WTC11 (cell line): Measurements from ENCODE around the gene OR52H1. TPM values are rescaled to one million over a fixed set of nuclear protein-coding genes. Genes with fewer than 3 reads are reported as not detected.

Experiments used
- ATAC-seq: fragments of 200-7000 bp; cut with Tn5 transposase; 2 replicates; pipeline ENCODE4 v1.10.0; 2021; ENCODE audit warnings: mild to moderate bottlenecking, moderate library complexity
- CTCF ChIA-PET: fragments of 300-600 bp; sonication (Branson Sonifier 250); formaldehyde crosslinking; loops from one replicate; lab custom pipeline; 2021; ENCODE audit warnings: antibody characterized with exemption; lab: Charles Lee
- POLR2A ChIA-PET: fragments of 350-600 bp; sonication (Branson Sonifier 250); formaldehyde crosslinking; loops from one replicate; lab custom pipeline; 2021; ENCODE audit warnings: antibody characterized with exemption; lab: Charles Lee
- DNase-seq: peaks from one replicate; pipeline ENCODE4 v3.0.0; 2021; ENCODE audit warnings: low spot score
- H3K27ac Mint-ChIP-seq: 2 replicates; pipeline ENCODE4 v1.8.0; 2021; ENCODE audit warnings: mixed read lengths
- H3K27me3 Mint-ChIP-seq: 2 replicates; pipeline ENCODE4 v1.8.0; 2021; ENCODE audit warnings: low read depth, mild to moderate bottlenecking, moderate library complexity, mixed read lengths
- H3K36me3 Mint-ChIP-seq: 2 replicates; pipeline ENCODE4 v1.8.0; 2021; ENCODE audit warnings: mixed read lengths
- H3K4me1 Mint-ChIP-seq: 2 replicates; pipeline ENCODE4 v1.8.0; 2022; ENCODE audit warnings: mixed read lengths
- H3K4me3 Mint-ChIP-seq: 2 replicates; pipeline ENCODE4 v1.8.0; 2021; ENCODE audit warnings: mild to moderate bottlenecking, moderate library complexity, mixed read lengths
- H3K9me3 Mint-ChIP-seq: 2 replicates; pipeline ENCODE4 v1.8.0; 2021; ENCODE audit warnings: mixed read lengths
- ATF2 ChIP-seq: sonication (generic); formaldehyde crosslinking; IDR thresholded peaks from 2 replicates; pipeline ENCODE4 v1.8.1; 2022; ENCODE audit warnings: low read depth, missing genetic modification reagents, borderline replicate concordance
- ATF3 ChIP-seq: sonication (generic); formaldehyde crosslinking; conservative IDR thresholded peaks from 2 replicates; pipeline ENCODE4 v1.8.1; 2022; ENCODE audit warnings: mild to moderate bottlenecking, missing genetic modification reagents
- CTCF ChIP-seq: fragments of 200-600 bp; IDR thresholded peaks from 2 replicates; pipeline ENCODE4 v1.8.0; 2022; ENCODE audit warnings: antibody characterized with exemption
- EMX1 ChIP-seq: fragments of 250-450 bp; sonication (Bioruptor Pico); IDR thresholded peaks from 2 replicates; pipeline ENCODE4 v1.8.0; 2021; ENCODE audit warnings: mild to moderate bottlenecking
- ERG ChIP-seq: fragments of 250-450 bp; sonication (Bioruptor Pico); IDR thresholded peaks from 2 replicates; pipeline ENCODE4 v1.8.0; 2021; ENCODE audit warnings: mild to moderate bottlenecking
- FOXJ3 ChIP-seq: sonication (generic); formaldehyde crosslinking; IDR thresholded peaks from 2 replicates; pipeline ENCODE4 v1.9.0; 2021; ENCODE audit warnings: missing genetic modification reagents, mild to moderate bottlenecking, borderline replicate concordance
- GTF2I ChIP-seq: fragments of 250-450 bp; sonication (Bioruptor Pico); conservative IDR thresholded peaks from 2 replicates; pipeline ENCODE4 v1.4.0; 2021; ENCODE audit warnings: mild to moderate bottlenecking
- JAZF1 ChIP-seq: fragments of 250-450 bp; sonication (Bioruptor Pico); IDR thresholded peaks from 2 replicates; pipeline ENCODE4 v1.9.0; 2021; ENCODE audit warnings: moderate library complexity, mild to moderate bottlenecking, inconsistent platforms
- NFE2L1 ChIP-seq: sonication (generic); formaldehyde crosslinking; IDR thresholded peaks from 2 replicates; pipeline ENCODE4 v1.8.1; 2023; ENCODE audit warnings: missing genetic modification reagents
- RELA ChIP-seq: sonication (generic); formaldehyde crosslinking; IDR thresholded peaks from 2 replicates; pipeline ENCODE4 v1.8.1; 2022; ENCODE audit warnings: missing genetic modification reagents, mild to moderate bottlenecking, borderline replicate concordance
- SMAD4 ChIP-seq: sonication (generic); formaldehyde crosslinking; IDR thresholded peaks from 2 replicates; pipeline ENCODE4 v1.8.0; 2022; ENCODE audit warnings: mild to moderate bottlenecking, missing genetic modification reagents
- TEAD4 ChIP-seq: sonication (generic); formaldehyde crosslinking; IDR thresholded peaks from 2 replicates; pipeline ENCODE4 v1.8.0; 2022; ENCODE audit warnings: mild to moderate bottlenecking, missing genetic modification reagents
- ZNF219 ChIP-seq: sonication (generic); formaldehyde crosslinking; IDR thresholded peaks from 2 replicates; pipeline ENCODE4 v1.8.0; 2023; ENCODE audit warnings: missing genetic modification reagents, mild to moderate bottlenecking, borderline replicate concordance
- ZNF281 ChIP-seq: sonication (generic); formaldehyde crosslinking; IDR thresholded peaks from 2 replicates; pipeline ENCODE4 v1.8.0; 2023; ENCODE audit warnings: mild to moderate bottlenecking, missing genetic modification reagents
- ZNF423 ChIP-seq: fragments of 250-450 bp; sonication (Bioruptor Pico); IDR thresholded peaks from 2 replicates; pipeline ENCODE4 v2.1.2; 2022; ENCODE audit warnings: mild to moderate bottlenecking, moderate library complexity
- ZNF425 ChIP-seq: fragments of 250-450 bp; sonication (Bioruptor Pico); conservative IDR thresholded peaks from 2 replicates; pipeline ENCODE4 v1.9.0; 2021; ENCODE audit warnings: mild to moderate bottlenecking
- ZNF532 ChIP-seq: fragments of 250-450 bp; sonication (Bioruptor Pico); IDR thresholded peaks from 2 replicates; pipeline ENCODE4 v1.9.0; 2021; ENCODE audit warnings: mild to moderate bottlenecking, borderline replicate concordance
- ZNF671 ChIP-seq: fragments of 250-450 bp; sonication (Bioruptor Pico); IDR thresholded peaks from 2 replicates; pipeline ENCODE4 v1.8.0; 2021; ENCODE audit warnings: mild to moderate bottlenecking
- total RNA-seq: library from RNA; stranded (reverse); gene quantifications from 3 replicates; pipeline ENCODE4 v1.2.3, GENCODE V29; 2021

OR52H1 gene
- total RNA-seq, 1 experiment from 2014 or later: not detected

- ATAC-seq (no peak), DNase-seq (no peak)
- Mint-ChIP-seq H3K4me1 (peaks cover under 1% of the 10 kb centered on the region), H3K27me3 (no peaks in the 10 kb centered on the region), H3K36me3 (no peaks in the 10 kb centered on the region), H3K27ac (no peak overlapping the region), H3K9me3 (no peaks in the 10 kb centered on the region), H3K4me3 (no peak overlapping the region)
- TF ChIP-seq RELA (no peak), TEAD4 (no peak), JAZF1 (CRISPR knock-in tag) (no peak), ZNF423 (no peak), SMAD4 (no peak), FOXJ3 (CRISPR knock-in tag) (no peak), ZNF281 (no peak), ATF2 (no peak), NFE2L1 (CRISPR knock-in tag) (no peak), GTF2I (CRISPR knock-in tag) (no peak)
- ChIA-PET POLR2A (no interaction called here), CTCF (no interaction called here)
Observed at GRCh38 chr11:5507933-5508305, 40.4 kb downstream of the OR52H1 start.

- ATAC-seq (peak; percentile 47; the same call in 1 of the 2 replicates), DNase-seq (no peak)
- CTCF ChIA-PET: interaction anchor here (1.4 kb wide), 1 partner anchor 14 kb away, joined by 6 read pairs; no protein-coding TSS in a partner anchor
- Mint-ChIP-seq H3K4me1 (no peaks in the 10 kb centered on the region), H3K27ac (no peak overlapping the region), H3K27me3 (no peaks in the 10 kb centered on the region), H3K36me3 (no peaks in the 10 kb centered on the region), H3K4me3 (no peak overlapping the region), H3K9me3 (no peaks in the 10 kb centered on the region)
- TF ChIP-seq ATF3 (no peak), ZNF281 (no peak), ERG (no peak), ZNF671 (CRISPR knock-in tag) (no peak), ZNF219 (CRISPR knock-in tag) (no peak), ZNF532 (no peak), ZNF425 (no peak), CTCF (no peak), EMX1 (CRISPR knock-in tag) (no peak)
- POLR2A ChIA-PET: no interaction called here
Observed at GRCh38 chr11:5507177-5507932, 41.0 kb downstream of the OR52H1 start.
